ENCODE measurements around the gene KLF2. TPM values are rescaled to one million over a fixed set of nuclear protein-coding genes. Genes with fewer than 3 reads are reported as not detected.

The KLF2 gene
- total and polyA plus RNA-seq, 2 donors (not counting 1 experiment from before 2014, with no cell fraction given) = 242 to 3,965 TPM

DNA sequence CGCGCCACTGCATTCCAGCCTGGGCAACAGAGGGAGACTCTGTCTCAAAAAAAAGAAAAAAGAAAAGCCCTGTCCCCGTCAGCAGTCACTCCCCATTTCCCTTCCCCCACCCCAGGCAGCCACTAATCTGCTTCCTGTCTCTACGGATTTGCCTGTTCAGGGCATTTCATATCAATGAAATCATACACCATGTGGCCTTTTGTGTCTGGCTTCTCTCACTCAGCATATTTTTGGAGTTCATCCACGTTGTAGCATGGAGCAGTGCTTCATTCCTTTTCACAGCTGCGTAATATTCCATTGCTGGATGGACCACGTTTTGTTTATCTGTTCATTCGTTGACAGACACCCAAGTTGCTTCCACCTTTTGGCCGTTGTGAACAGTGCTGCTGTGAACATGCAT is 36.1 kb upstream of the KLF2 start:
- Mint-ChIP-seq H3K27me3 (no peaks in the 10 kb centered on the region), H3K9me3 (ENCODE audit: insufficient read depth) (no peaks in the 10 kb centered on the region), H3K4me1 (peaks cover 33% of the 10 kb centered on the region), H3K27ac (no peak overlapping the region), H3K4me3 (no peak overlapping the region)
- peaks cover 26 to 30% of the 10 kb centered on the region in 2 donors for H3K4me1 ChIP-seq (ENCODE audit: control insufficient read depth in 2 of 2, insufficient read depth in 2 of 2, low read length in 2 of 2)
- no peak for DNase-seq
- intact Hi-C loops (cut with micrococcal nuclease) = loop anchor here (5.0 kb wide), 1 partner anchor 34 kb away; the partner anchor contains the start of gene KLF2
- WGBS (ENCODE audit: insufficient coverage) = 60% methylated on average over 6 of the region's 9 CpGs
- H4K20me1 ChIP-seq (ENCODE audit: control insufficient read depth, insufficient read depth, low read length, poor library complexity, severe bottlenecking) = no peaks in the 10 kb centered on the region
- ATAC-seq (ENCODE audit: low read depth) = no peak
- no peak overlapping the region for H3K27ac ChIP-seq (ENCODE audit: low read length in 2 of 2)
- ChIA-PET CTCF (no interaction called here), POLR2A (interaction anchor here (1.0 kb wide), 1 partner anchor 12 kb away, joined by 6 read pairs; no protein-coding TSS in a partner anchor)
- no peaks in the 10 kb centered on the region for H3K79me2 ChIP-seq (ENCODE audit: control insufficient read depth, insufficient read depth, low read length)
- H2AFZ ChIP-seq (ENCODE audit: insufficient read depth, low read depth, low read length, poor library complexity, severe bottlenecking) = no peak overlapping the region
- no peak overlapping the region for H3K4me2 ChIP-seq (replicated peaks; ENCODE audit: low read depth, low read length, poor library complexity, severe bottlenecking)
- no peak overlapping the region for H3K9ac ChIP-seq (ENCODE audit: low read length)
- H3K9me3 ChIP-seq (ENCODE audit: control extremely low read depth in 1 of 3, control insufficient read depth in 2 of 3, insufficient read depth in 1 of 3, low read length in 2 of 3) = peaks cover 0 to 4% (median 0%) of the 10 kb centered on the region in 3 donors
- TF ChIP-seq EZH2 (IDR thresholded peaks at IDR 0.05; ENCODE audit: borderline replicate concordance, insufficient read depth, low read depth, low read length, poor library complexity, severe bottlenecking) = no peak
- TF ChIP-seq, protein P1, sequence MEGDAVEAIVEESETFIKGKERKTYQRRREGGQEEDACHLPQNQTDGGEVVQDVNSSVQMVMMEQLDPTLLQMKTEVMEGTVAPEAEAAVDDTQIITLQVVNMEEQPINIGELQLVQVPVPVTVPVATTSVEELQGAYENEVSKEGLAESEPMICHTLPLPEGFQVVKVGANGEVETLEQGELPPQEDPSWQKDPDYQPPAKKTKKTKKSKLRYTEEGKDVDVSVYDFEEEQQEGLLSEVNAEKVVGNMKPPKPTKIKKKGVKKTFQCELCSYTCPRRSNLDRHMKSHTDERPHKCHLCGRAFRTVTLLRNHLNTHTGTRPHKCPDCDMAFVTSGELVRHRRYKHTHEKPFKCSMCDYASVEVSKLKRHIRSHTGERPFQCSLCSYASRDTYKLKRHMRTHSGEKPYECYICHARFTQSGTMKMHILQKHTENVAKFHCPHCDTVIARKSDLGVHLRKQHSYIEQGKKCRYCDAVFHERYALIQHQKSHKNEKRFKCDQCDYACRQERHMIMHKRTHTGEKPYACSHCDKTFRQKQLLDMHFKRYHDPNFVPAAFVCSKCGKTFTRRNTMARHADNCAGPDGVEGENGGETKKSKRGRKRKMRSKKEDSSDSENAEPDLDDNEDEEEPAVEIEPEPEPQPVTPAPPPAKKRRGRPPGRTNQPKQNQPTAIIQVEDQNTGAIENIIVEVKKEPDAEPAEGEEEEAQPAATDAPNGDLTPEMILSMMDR (IDR thresholded peaks at IDR 0.05) = no peak
- no peak overlapping the region for H3K4me3 ChIP-seq (ENCODE audit: control extremely low read depth in 1 of 5, extremely low read depth in 1 of 5, insufficient read depth in 1 of 5, low read depth in 2 of 5, low read length in 4 of 5)
- no peaks in the 10 kb centered on the region for H3K36me3 ChIP-seq (replicated peaks in 1 of 2; ENCODE audit: control extremely low read depth in 1 of 2, control insufficient read depth in 1 of 2, extremely low read depth in 1 of 2, insufficient read depth in 2 of 2, low read length in 1 of 2)
- H3K27me3 ChIP-seq (replicated peaks in 1 of 4; ENCODE audit: control extremely low read depth in 1 of 4, control insufficient read depth in 3 of 4, insufficient read depth in 4 of 4, low read length in 3 of 4) = peaks cover 0 to 3% (median 0%) of the 10 kb centered on the region in 4 experiments

DNA sequence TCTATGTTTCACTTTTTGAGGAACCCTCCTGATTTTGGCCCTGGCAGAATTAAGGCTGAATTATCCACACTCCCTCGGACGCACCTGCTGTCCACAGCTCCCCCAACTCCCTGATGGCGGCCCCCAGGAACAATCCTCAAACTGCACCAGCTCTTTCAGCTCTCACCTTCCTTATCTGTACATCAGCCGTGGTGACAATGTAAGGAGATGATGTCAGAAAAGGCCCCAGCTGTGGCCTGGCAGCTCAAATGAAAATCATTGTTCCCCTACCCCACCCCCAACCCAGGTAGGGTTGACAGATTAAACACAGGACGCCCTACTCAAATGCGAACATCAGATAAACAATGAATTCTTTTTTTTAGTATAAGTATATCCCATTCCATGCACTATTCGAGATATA is 35.0 kb upstream of the KLF2 start:
- Mint-ChIP-seq H3K27ac (no peak overlapping the region), H3K9me3 (ENCODE audit: insufficient read depth) (no peaks in the 10 kb centered on the region), H3K4me1 (peaks cover 23% of the 10 kb centered on the region), H3K27me3 (no peaks in the 10 kb centered on the region), H3K4me3 (no peak overlapping the region)
- H2AFZ ChIP-seq (ENCODE audit: insufficient read depth, low read depth, low read length, poor library complexity, severe bottlenecking) = no peak overlapping the region
- no CpG with 5 or more reads among the region's 7 CpGs for WGBS (ENCODE audit: insufficient coverage)
- H4K20me1 ChIP-seq (ENCODE audit: control insufficient read depth, insufficient read depth, low read length, poor library complexity, severe bottlenecking) = no peaks in the 10 kb centered on the region
- H3K4me3 ChIP-seq (ENCODE audit: control extremely low read depth in 1 of 5, extremely low read depth in 1 of 5, insufficient read depth in 1 of 5, low read depth in 2 of 5, low read length in 4 of 5) = no peak overlapping the region
- no peak for TF ChIP-seq EZH2 (IDR thresholded peaks at IDR 0.05; ENCODE audit: borderline replicate concordance, insufficient read depth, low read depth, low read length, poor library complexity, severe bottlenecking)
- TF ChIP-seq, protein P1 (IDR thresholded peaks at IDR 0.05) = no peak
- peaks cover 0 to 3% (median 0%) of the 10 kb centered on the region in 4 experiments for H3K27me3 ChIP-seq (replicated peaks in 1 of 4; ENCODE audit: control extremely low read depth in 1 of 4, control insufficient read depth in 3 of 4, insufficient read depth in 4 of 4, low read length in 3 of 4)
- H3K27ac ChIP-seq (ENCODE audit: low read length in 2 of 2) = no peak overlapping the region
- intact Hi-C loops (cut with micrococcal nuclease) = loop anchor here (5.0 kb wide), 1 partner anchor 33 kb away; the partner anchor contains the start of gene KLF2
- no peaks in the 10 kb centered on the region for H3K79me2 ChIP-seq (ENCODE audit: control insufficient read depth, insufficient read depth, low read length)
- peaks cover 15 to 20% of the 10 kb centered on the region in 2 donors for H3K4me1 ChIP-seq (ENCODE audit: control insufficient read depth in 2 of 2, insufficient read depth in 2 of 2, low read length in 2 of 2)
- ATAC-seq (ENCODE audit: low read depth) (no peak), DNase-seq (no peak)
- POLR2A ChIA-PET = interaction anchor here (0.6 to 1.0 kb wide), 3 partner anchors 13 to 27 kb away, joined by 3 to 6 read pairs (median 3); no protein-coding TSS in a partner anchor
- CTCF ChIA-PET = no interaction called here
- peaks cover 0 to 4% (median 0%) of the 10 kb centered on the region in 3 donors for H3K9me3 ChIP-seq (ENCODE audit: control extremely low read depth in 1 of 3, control insufficient read depth in 2 of 3, insufficient read depth in 1 of 3, low read length in 2 of 3)
- no peak overlapping the region for H3K4me2 ChIP-seq (replicated peaks; ENCODE audit: low read depth, low read length, poor library complexity, severe bottlenecking)
- H3K36me3 ChIP-seq (replicated peaks in 1 of 2; ENCODE audit: control extremely low read depth in 1 of 2, control insufficient read depth in 1 of 2, extremely low read depth in 1 of 2, insufficient read depth in 2 of 2, low read length in 1 of 2) = no peaks in the 10 kb centered on the region
- H3K9ac ChIP-seq (ENCODE audit: low read length) = no peak overlapping the region

Data from B cell (primary cell).